IPS-NIHi7 (cell line): Measurements from ENCODE around the gene PDE3A.
A peak's percentile ranks its signal among the peaks of the same experiment; 100 is the strongest.
"Not testable (repeated sequence)": the region's sequence is repeated elsewhere in the genome, so short reads cannot be mapped to it uniquely, and the experiment has no call there.

Experiments used
- DNase-seq: peaks from one replicate; pipeline ENCODE4 v3.0.0; 2012; ENCODE audit warnings: mixed read lengths; ENCODE audit errors: extremely low spot score

Gene PDE3A

DNA sequence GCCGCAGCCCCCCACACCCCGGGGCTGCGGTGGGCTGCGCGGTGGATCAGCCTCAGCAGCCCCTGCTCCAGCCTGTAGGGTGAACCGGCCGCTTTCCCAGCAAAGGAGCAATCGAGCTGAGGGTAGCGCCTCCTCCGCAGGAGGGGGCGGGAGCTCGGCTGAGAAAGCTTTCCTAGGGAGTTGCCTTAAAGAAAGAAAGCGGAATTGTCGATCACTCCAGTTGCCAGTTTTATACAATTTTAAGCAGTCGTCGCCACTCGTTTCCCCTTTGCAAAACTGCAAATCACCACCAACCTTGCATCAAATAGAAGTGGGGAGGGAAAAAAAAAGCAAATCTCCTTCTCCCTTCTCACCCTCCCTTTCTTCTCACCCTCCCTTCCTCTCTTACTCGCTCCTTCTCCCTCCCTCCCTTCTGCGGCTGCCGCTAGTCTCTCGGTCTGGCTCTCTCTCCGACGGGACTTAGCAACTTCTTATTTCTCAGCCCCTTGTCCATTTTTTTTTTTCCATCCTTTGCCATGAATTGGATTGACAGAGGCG, at the start of gene PDE3A:
Gene PDE3A, plus strand, starts transcription at position 424 of the 537 bp plus-strand sequence. CDS start 748 bp downstream, outside the sequence.
- DNase-seq: peak; percentile 87

DNA sequence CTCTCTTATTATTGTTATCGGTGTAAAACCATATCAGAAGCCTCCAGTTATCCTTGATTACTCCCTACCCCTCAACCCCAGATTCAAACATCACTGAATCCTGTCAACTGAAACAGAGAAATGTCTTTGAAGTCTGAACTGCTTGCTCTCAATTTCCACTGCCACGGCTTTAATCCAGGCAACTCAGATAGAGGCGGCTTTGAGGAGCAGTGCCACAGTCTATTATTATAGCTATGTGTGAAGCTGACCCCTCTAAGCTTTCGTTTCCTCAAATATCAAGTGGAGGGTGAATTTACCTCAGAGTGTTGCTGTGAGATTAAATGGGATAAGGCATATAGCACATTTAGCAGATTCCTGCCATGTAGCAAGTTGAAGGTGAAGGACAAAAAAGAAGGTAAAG, 49.0 kb upstream of the PDE3A start:
- no peak for DNase-seq

DNA sequence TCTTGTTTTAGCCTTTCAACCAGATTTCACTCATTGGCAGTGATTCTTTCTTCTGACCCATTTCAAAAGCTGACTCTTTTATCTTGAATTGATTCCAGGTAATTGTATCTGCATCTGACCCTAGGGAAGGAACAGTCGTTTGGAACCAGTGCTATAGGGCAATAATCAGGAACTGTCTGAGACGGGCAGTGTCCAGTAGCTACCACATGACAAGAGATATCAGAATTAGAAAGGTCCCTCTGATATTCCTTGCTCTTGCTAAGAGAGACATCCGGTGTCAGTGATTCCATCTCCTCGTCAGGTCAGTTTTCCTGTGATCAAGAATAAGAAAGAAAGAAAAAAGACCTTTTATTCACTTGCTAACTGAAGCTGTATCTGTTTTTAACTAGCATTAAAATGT, 47.8 kb upstream of the PDE3A start:
- DNase-seq: no peak

DNA sequence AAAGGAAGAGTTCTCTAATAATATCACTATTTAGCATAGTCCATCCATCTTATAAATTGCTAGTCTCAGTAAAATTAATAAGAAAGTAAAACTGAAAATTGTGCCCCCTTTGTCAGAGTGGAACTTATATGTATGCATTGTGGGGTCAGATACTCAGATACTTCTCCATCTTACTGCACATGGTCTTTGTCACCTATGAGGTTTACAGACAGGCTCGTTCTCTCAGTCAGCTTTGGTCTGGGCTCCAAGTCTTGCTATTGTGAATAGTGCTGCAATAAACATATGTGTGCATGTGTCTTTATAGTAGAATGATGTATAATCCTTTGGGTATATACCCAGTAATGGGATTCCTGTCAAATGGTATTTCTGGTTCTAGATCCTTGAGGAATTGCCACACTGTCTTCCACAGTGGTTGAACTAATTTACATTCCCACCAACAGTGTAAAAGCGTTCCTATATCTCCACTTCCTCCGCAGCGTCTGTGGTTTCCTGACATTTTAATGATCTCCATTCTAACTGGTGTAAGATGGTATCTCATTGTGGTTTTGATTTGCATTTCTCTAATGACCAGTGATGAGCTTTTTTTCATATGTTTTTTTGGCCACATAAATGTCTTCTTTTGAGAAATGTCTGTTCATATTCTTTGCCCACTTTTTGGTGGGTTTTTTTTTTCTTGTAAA, 37.4 kb upstream of the PDE3A start:
- not testable (repeated sequence) for DNase-seq

DNA sequence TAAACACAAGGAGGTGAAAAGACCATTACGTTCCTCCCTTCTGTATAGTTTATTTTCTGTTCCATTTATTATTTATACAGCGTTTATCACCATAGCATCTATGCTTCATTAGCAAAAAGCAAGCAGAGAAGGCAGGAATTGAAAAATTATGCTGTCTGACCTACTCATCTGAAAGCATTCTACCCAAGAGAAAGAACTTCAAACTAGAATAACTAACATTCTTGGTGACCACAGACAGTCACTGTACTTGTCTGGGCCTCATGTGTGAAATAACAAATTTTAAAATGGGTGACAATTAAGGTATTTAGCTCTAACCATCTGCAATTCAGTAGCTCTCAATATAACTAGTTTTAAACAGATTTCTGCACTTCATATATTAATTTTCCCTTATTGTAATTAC, 29.3 kb upstream of the PDE3A start:
- DNase-seq: no peak

DNA sequence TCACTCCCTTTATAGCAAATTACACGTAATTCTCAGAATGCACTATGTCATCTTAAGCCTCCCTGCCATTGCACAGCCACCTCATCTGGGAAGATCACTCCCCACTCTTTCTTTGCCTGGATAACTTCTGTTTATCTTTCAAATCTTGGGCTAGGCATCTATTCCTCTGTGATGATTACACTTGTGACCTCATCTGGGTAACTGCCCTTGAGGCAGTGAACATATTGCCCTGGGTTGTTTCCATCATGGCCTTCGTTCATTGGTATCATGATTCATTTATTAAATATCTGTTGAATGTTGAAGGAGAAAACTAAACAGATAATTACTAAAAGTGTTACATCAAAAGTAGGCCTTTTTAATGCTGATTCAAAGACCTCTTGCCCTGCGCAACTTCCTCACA, 26.2 kb upstream of the PDE3A start:
- no peak for DNase-seq

DNA sequence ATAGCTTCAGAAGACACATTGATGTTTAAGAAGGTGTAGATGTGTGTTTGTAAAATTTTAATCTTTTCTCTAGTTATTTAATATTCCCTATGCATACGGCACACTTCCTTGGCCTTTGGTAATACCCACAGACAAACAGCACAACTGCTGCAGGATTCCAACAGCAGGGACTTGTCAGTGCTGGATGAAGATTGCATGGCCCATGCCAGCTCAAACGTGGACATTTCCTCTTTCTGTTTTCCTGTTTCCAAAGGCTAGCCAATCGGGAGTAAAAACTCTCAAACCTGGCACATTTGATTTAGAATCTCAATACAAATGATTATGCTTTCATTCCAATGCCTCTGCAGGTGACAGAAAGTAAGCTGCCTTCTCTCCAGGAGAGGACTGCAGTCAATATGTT, 22.5 kb upstream of the PDE3A start:
- DNase-seq: no peak

DNA sequence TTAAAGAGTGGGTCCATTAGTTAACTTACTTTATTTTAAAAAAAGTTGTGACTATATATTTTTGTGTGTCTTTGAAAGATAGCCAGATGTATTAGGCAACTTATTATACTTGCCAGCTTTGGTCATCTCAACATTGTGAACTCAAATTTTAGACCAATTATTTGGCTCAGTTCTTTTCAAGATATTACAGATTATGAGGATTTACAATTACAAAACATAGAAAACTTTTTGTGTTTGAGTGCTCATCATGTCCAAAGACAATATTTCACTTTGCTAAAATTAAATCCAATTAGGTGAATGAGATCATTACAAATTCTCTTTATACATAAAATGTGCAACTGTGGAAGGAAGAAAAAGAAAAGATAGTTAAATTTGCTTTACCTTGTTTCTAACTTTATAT, 18.3 kb upstream of the PDE3A start:
- no peak for DNase-seq

DNA sequence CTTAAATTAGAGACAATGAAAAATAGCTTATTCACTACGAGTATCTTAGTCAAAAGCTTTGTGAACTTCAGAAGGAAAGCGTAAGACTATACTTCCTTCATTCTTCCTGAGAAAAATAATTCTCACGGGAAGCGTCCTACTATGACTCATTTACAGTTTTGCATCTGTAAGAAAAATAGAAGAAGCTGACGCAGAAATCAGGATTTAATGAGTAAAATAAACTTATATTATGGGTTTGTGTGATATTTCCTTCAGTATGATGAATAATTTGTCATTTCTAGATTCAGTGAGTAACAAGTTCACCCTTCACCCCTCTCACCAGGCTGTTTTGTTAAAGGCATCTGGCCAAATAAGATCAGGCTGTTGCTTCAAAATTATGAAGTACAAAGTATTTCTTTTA, 17.8 kb upstream of the PDE3A start:
- no peak for DNase-seq

DNA sequence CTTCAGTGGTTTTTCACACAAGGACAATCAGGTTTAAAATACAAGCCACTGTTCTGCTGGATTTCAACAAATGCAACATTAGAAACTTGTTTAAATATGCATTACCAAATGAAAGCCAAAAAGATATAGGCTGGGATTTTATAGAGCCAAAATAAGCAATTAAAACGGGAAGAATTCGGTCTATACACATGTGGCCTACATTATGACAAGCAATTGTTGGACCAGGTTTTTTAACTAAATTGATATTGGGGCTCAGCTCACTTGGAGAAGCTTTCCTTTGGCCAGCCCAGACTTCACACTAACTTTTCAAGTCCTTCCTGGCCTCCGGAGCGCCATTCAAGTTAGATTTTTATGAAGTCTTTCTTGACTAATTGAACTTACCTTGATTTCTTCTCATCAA, 16.9 kb upstream of the PDE3A start:
- no peak for DNase-seq

DNA sequence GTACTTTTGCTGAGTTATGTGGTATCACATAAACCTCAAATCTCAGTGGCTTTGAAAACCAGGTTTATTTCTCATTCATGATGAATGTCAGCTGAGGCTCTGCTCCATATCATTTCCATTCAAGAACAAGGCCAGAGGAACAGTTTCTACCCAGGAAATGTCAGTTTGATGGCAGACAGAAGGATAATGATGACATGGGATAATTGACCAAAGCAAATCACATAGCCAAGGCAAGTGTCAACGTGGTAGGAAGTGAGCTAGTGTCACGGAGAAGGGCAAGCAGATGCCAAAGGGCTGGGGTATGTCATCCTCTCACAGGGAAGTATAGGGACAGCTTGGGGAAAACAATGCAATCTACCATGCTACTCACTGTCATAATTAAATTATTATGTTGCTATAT, 12.3 kb upstream of the PDE3A start:
- DNase-seq: no peak

DNA sequence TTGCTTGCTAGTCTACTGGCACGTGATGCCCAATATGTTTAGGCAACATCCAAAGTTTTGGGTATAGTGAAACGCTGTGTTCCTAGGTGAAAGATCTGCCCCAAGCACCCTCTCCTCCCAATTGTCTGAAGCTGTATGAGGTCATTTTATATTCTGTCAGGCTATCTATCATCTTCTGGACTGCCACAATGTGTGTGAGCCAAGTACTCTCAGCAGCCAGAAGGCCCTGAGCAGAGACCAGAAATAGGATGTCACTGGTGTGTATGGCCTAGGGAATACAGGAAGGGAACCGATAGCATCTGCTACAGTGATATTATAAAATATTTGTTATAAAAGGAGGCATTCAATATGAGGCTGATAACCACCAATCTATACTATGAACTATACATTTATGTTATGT, 7.9 kb upstream of the PDE3A start:
- DNase-seq: no peak

DNA sequence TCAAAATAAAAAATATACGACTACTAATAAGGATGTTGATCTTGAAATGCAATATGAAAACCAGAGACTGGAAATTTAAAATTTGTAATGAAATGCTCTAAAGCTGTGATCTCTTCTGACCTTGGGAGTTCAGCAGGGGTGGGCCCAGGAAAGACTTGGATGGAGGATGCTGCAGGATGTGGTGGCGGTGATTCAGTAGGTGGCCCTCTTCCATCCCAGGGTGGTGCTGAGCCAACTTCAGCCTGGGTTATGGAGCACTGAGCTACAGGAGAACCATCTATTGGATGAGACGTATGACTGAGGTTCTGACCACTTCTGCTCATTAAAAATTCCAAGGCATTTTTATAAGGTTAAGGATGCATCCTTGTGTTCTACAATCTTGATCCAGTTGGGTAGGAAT, 6.9 kb upstream of the PDE3A start:
- no peak for DNase-seq

DNA sequence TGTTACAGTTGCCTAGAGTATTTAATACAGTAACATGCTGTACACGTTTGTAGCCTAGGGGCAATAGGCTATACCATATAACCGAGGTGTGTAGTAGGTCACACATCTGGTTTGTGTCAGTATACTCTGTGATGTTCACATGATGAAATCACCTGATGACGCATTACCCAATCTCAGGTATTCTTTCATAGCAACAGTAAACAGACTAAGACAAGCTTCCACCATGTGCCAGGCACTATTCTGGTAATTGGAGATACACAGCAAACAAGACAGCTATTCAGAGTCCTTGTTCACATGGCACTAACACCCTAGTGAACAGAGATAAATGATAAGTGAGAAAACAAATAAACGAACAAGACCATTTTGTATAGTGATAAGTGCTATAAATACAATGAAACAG, 3.8 kb upstream of the PDE3A start:
- DNase-seq: no peak

DNA sequence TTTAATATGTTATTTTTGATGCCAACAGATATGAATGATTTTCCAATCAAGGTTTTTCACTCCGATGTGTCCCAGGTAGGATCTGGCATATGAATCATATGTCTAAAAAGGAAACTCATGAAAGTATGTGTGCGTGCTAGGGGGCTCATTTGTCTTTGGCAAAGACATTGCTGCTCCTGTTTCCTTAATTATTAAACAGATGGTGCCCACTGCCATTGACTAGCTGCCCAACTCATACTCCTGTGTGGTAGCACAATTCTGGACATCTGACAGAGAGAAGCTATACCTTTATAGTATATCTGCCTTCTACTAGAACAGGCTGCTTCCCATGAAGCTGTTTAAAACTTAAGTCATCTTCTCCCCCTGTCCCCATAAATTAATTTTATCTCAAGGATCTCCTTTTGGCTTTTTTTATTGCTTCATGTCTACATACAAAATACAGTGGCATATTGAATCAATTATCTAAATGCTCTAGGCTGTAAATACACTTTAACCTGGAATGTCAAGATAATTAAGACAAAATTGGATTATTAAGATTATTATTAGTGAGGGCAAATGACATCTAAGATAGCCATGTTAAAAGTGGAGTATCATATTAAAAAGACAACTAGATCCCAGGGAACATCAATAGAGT, 1.4 kb upstream of the PDE3A start:
- no peak for DNase-seq

DNA sequence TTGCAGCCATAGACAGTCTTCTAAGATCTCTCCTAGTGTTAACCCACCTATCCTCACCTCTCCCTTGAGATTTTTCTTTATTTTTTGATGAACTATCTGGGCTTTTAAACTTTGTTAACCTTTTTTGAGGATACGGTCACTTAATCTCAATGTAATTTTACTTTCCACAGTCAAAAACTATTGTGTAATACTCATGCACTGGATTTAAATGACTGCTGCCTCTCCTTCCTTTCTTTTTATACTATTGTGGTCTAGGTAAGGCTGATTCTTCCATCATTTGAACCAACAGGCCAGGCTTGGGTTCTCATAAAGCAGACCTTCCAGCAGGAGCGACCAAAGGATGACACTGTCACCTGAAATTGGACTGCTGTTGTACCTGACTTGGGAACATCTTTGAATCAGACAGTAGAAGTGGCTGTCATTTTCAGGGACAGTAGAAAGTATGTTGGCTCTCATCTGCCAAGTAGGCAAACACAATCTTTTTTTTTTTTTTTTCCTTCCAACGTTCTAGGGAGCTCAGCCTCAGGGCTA, 689 bp upstream of the PDE3A start:
- DNase-seq: no peak

DNA sequence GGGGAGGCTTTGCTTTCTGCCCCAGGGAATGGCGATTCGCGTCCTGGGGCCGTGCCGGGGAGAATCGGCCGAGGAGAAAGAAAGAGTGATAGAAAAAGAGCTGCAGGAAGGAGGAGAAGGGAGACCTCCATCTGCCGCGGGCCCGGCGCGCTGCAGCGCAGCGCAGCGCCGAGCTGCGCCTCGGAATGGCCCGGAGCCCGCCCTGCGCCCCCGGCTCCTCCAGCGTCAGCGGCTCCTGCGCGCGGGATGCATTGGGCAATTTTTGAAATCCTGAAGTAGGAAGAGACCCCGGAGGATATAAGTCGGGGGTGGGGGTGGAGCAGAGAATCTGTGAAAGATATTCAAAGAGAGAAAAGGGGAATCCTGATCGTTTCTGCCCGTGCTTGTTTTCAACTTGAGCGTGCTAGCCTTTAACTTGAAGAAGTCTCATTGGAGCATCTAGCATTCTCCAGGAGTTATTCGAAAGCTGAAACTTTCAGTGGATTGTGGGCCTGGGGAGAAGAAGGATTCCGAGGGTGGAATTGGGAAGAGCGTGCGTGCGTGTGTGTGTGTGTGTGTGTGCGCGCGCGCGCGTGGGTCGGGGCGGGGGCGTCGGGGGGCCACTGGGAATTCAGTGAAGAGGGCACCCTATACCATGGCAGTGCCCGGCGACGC, 441 bp downstream of the PDE3A start:
- DNase-seq: peak; percentile 49

DNA sequence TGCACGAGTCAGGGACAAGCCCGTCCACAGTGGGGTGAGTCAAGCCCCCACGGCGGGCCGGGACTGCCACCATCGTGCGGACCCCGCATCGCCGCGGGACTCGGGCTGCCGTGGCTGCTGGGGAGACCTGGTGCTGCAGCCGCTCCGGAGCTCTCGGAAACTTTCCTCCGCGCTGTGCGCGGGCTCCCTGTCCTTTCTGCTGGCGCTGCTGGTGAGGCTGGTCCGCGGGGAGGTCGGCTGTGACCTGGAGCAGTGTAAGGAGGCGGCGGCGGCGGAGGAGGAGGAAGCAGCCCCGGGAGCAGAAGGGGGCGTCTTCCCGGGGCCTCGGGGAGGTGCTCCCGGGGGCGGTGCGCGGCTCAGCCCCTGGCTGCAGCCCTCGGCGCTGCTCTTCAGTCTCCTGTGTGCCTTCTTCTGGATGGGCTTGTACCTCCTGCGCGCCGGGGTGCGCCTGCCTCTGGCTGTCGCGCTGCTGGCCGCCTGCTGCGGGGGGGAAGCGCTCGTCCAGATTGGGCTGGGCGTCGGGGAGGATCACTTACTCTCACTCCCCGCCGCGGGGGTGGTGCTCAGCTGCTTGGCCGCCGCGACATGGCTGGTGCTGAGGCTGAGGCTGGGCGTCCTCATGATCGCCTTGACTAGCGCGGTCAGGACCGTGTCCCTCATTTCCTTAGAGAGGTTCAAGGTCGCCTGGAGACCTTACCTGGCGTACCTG, 1.1 kb downstream of the PDE3A start:
- peak; percentile 57 for DNase-seq

DNA sequence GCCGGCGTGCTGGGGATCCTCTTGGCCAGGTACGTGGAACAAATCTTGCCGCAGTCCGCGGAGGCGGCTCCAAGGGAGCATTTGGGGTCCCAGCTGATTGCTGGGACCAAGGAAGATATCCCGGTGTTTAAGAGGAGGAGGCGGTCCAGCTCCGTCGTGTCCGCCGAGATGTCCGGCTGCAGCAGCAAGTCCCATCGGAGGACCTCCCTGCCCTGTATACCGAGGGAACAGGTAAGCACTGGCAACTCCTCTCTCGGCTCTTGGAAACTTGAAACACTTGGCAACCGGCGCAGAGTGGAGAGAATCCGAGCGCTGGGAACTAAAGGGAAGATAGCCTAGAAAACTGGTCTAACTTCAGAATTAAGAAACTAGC, 1.7 kb downstream of the PDE3A start:
- peak; percentile 41 for DNase-seq

DNA sequence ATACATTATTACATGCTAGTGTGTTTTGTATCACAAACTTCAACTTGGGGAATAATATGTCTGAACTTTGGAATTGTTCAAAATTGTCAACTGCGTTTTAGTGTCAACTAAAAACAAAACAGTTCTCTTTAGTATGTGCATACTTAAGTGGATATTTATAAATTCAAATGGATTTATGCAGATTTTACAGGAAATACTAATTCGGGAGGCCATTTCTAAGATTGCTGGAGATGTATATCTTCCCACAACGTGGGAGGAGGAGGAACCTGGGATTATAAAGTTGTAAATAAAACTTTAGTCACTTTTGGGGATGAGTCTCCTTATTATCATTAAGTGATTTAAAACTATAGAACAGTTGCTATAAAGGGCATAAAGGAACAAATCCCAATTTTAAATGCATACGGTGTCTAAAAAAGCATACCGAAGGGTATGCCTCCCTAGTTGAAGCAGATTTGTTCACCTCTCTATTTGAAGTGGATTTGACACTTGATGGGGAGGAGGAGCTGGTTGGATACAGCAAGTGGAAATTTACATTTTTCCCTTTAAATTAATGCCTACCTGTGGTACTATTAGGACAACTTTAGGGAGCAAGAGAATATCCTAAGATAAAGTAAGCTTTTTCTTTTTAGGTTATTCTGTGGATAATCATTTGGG, 2.7 kb downstream of the PDE3A start:
- DNase-seq: no peak

DNA sequence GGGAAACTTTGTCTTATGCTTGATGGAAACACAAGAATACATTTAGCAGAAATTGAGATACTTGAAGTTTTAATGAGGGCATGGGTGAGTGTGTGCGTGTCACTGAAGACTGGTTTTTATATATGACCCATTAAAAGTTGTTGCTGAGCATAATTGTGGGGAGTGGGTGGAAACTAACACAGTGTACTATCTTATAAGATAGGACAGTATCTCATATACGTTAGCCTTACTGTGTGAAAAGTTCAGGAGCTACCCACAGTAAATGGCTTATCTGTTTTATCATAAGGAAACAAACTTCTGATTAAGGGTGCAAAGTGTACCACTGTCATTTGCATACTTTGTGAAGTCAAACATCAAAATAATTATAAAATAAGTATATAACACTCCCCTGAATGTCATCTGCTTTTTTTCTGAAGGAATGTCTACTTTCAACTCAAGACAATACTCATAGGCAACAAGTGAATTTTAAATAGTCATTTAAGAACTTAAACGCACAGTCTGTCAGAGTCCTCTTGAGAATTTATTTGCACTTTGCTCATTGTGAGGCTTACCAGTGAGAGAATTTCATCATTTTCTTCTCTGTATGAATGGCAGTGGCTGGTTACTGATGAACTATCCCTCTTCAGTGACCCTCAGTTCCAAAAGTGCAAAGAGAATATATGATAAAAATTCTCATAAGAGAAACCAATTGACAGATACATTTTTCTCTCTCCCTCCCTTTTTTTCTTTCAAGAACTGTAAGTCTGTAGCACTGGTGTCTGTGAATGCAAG, 4.2 kb downstream of the PDE3A start:
- no peak for DNase-seq
